ENCODE data around the gene MRC2.
A peak's percentile ranks its signal among the peaks of the same experiment; 100 is the strongest.

Gene MRC2

DNA sequence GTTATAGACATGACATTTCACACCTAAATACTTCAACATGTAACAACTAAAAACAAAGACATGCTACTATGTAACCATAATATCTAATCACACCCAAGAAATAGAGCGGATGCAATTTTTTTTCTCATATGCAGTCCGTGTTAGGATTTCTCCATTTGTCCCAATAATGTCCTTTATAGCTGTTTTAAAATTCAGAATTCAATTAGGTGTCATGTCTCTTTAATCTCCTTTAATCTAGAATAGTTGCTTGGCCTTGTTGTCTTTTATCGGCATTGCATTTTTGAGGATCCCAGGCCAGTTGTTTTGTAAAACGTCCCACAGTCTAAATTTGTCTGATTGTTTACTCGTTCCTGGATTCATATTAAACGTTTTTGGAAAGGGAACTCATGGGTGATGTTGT is 14.5 kb downstream of the MRC2 start:
- no peak for DNase-seq

DNA sequence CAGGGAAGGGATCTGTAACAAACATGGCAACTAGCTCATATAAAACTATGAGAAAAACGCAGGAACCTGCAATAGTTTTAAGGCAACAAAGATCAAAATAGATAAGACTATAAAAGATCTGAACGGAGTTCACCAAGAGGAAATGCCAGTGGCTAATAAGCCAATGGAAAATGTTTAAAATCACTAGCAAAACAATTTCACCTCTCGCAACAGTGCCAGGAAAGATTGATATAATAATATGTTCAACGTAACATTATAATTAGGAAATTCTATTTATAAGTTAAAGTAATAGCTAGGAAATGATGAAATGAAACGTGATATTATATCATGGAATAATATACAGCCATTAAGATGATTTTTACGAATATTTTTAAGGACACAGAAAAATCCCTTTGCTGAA is 16.0 kb downstream of the MRC2 start:
- no peak for DNase-seq

DNA sequence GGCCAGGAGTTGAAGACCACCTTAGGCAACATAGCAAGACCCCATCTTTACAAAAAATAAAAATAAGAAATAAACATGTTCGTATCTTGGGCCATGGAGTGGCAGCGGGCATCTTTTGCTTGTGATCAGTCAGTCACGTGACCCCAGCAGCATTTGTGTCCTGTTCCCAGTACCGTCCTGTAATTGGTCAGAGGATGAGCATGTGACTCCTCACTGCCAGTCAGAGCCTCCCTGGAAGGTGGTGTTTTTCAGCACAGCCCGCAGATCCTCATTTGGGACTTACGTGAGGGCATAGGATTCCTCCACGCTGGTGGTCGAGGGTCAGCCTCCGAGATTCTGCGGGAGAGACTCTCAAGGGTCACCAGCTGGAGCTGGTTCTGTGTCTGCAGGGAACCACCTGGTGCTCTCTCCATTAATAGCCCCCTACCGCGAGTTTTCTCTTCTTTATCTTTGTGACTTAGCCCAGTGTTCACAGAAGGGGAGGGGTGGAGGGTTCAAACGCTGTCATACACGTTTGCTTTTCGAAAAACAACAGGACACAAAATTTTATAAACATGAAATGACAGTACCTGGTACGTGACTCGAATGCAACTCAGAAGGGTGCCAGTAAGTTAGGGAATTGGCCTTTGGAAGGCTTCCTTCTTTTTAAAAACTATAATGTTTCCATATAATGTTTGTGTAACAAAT is 17.2 kb downstream of the MRC2 start:
- no peak for DNase-seq

DNA sequence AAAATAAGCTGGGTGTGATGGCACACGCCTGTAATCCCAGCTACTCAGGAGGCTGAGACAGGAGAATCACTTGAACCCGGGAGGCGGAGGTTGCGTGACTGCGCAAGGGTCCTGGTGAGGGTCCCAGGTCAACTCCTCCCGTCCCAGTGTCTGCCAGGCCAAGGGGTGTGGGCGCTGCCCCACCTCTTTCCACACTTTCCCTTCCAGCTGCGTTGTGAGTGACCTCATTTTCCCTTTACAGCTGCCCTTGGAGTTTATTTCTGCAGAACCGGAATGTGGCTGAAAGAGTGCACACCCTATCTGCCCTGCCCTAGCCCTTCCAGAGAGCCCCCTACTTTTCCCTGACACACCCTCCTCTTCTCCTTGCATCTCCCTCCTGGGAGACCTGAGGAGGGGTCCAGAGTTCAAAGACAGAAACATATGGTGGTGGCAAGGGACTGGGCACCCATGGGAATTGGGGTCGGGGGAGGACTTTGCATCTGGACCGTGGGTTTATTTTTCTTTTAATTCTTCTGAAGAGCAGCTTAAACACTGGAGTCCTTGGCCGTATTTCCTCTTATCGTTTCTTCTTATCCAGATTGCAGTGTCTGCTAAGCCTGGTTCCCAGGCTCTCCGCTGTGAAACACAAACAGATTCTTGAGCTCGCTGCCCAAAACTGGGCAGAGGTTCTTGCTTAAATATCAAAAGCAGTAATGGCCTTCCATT is 20.9 kb downstream of the MRC2 start:
- no peak for DNase-seq

DNA sequence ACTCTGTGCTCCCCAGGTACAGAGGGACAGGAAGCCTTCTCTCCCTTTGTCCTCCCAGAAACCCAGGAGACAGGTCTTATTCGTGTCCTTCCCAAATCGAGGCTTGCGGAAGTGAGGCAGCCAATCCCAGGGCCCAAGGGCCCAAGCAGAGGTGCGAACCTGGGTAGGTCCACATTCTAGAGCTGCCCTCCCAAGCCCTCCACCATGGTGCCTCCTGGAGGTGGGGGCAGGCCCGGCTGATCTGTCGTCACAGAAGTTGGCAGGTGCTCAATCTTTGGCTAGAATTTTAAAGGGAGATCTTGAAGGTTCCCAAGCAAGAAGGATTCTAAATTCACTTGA is 21.5 kb downstream of the MRC2 start:
- no peak for DNase-seq

DNA sequence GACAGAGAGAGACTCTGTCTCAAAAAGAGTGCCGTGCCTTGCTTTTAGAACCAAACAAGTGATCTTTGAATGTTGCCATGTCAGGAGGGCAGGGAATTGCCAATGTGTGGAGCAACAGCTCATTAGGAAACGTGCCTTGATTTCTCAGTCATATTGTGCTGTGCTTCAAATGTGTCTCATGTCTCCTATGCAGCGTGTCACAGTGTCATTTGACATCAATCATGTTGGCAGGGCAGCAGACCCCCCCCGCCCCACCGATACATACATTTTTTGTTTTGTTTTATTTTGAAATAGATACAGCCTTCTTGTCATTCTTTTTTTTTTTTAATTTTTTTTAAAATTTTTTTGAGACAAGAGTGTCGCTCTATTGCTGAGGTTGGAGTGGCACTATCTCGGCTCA is 22.1 kb downstream of the MRC2 start:
- no peak for DNase-seq

DNA sequence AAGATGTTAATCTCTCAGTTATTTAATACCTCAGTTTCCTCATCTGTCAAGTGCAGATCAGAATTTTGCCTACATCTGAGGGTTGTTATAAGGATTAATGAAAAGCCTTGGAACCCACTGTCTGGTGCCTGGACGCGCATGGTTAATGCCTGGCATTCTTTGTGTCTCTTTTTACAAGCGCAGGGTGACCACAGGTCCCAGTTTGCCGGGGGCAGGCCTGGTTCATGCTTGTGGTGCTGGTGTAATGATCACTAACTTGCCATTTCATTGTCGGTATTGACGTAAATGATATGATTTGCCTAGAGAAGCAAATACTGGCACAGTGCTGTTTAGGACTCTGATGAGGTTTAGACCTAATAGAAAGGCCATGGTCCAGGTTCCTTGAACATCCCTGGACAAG is 23.1 kb downstream of the MRC2 start:
- DNase-seq = no peak

DNA sequence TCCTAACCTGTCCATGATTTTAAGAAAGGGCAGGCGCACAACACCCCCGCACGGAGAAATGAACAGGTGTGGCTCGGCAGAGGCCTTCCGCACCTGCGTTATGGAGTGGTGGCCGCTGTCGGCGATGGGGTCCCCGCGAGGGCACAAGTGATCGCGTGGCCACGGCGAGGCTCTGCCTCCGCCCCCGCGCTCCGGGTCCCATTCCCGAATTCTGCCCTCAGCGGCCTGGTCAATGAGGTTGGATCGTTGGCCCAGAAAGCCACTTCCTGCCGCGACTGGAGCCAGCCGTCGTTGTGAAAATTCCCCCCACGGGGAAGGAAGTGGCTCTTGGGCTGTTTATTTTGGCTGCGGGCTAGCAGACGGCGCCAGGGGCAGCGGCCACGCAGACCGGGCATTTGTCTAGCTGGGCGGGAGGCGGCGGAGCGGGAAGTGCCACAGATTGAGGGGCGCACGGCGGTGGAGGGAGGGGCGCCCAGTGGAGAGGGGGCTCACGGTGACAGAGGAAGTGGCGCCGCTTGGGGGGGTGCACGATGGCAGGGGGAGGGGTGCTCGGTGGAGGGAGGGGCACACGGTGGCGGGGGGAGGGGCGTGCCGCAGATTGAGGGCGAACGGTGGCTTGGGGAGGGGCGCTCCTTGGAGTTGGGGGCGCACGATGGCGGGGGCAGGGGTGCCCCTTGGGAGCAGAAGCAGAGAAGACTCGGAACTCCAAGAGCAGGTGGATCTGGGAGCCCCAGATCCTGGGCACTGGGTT is 25.0 kb downstream of the MRC2 start:
- peak; percentile 35 for DNase-seq

DNA sequence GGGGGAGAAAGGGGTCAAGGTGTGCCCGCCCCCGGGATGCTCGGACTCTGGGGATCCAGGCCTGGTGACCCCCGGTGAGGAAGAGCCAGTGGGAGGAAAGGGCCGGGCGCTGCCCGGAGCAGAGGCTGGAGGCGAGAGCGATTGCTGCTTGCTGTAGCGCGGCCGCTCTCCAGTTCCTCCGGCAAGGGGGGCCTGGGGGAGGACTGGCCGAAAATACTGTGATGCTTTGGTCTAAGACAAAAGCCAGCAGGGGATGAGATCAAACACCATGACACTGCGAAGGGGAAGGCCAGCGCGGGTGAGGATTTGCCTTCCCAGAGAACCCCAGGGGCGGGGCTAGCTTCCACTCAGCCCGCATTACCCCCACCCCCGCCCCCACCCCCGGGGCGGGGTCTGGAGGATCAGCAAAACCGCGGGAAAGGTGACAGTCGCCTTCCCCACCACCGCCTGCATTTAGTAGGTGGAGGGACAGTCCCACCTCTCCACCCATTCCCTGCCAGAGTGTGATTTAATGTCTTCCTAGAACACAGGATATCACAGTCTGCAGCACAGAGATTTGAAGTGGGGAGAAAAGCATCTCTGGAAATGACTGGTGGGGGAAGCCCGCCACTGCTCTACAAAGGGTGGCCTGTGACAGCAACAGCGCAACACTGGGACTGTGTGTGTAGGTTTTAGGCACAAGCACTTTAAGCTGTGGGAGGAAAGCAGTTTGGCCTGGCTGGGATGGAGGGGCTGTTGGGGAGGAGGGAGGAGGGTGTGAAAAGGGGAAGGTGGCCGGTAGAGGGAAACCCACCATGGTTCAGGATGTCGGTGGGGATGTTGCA is 25.7 kb downstream of the MRC2 start:
- peak; percentile 92 for DNase-seq

DNA sequence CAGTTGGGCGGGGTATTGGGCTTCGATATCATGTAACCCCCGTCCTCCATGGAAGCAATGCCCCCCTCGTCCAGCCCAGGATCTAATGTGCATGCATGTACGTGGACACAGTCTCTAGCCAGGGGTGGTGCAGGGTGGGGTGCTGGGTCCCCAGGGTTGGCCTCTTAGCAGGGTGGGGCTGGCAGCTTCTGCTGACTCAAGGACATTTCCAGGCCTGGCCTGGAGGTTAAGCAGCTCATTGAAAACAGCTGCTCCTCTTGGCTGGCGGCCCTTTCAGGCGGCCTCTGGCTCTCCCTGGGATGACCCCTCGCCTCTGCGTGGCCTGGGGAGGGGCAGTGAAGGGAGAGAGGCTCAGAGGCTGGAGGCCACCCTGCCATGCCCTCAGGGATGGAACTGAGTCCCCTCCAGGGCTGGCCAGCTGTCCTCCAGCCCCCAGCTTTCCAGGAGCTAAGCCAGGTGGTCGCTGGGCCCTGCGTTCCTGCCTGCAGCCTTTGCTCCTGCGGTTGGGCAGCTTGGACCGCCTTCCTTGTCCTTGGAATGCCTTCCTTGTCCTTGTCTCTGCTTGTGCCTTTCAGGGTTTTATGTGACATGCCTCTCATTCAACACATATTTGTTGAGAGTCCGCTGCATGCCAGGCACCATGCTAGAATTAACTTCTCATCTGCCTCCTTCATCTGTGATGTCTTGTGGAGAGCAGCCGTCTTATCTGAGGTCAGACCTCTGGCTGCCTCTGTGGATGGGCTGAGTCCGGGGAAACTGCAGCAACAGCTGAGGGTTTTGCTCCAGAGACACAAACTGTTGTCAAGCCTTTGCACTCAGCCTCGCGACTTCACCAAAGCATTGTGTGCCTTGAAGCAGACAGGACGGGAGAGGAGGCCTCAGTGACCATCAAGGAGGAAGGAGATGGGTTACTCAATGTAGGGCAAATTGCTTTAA is 26.6 kb downstream of the MRC2 start:
- DNase-seq = no peak

DNA sequence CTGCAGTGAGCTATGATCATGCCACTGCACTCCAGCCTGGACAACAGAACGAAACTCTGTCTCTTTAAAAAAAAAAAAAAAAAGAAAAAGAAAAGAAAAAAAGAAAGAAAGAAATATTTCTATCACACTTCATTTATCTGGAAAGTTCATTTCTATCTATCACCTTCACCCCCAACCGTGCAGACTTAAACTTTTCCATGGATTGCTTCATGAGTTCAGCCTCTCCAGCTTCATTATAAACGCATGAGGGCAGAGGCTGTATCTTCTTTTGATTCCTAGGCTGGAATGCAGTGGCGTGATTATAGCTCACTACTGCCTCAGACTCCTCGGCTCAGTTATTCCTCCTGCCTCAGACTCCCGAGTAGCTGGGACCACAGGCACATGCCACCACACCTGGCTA is 28.2 kb downstream of the MRC2 start:
- DNase-seq = no peak

DNA sequence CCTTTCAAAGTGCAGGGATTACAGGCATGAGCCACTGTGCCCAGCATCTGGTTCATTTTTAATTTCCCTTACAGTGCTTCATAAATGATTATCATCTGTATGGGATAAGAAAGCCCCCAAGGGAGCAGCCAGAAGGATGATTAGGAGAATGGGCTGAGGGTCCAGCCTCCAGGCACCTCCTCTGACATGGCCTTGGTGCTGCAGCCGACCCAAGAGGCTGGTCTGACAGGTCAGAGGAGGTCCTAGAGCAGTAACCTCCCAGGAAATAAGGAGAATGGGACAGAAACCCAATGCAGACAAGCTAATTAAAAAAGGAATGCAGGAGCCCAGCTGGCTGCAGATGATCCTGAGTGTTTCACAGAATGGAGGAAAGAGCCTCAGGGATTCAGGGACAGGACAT is 29.0 kb downstream of the MRC2 start:
- no peak for DNase-seq

DNA sequence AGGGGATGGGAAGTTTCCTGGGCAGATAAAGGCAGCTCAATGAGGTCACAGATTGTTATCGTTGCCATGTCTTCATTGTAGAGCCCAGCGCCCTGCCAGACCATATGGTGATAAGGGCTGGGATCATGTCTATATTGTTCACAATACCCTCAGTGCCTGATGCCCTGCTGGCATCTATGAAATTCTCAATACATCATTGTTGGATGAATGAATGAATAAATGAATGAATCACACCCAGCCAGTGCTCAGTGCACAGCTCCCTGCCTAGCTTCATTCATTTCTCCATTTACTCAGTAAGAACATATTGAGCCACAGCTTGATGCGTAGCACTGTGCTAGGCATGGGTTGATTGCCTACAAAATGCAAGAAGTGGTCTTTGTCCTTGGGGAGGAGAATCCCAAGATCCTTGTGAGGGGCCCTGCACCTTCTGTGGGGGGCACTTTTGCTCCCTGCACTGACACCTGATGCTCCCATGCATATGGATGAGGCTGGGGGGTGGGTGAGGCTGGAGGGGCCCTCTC is 29.7 kb downstream of the MRC2 start:
- DNase-seq = no peak

DNA sequence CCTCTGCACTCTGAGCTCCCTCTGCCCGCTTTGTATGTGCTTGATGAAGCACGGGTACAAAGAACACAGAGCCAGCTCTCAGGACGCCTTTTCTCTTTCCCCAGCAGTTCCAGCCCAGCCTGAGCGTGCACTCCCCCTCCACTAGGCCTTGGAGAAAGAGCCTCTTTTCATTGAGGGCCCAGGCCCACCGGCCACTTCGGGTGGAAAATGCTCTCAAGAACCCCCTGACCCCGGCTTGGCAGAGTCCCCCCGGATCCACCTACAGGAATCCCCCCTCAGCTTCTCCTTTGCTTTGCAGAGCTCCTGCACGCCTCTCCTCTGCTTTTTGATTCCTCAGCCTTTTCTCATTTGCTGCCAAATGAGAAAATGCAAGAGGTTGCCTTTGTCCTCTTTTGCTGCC is 30.2 kb downstream of the MRC2 start:
- no peak for DNase-seq

DNA sequence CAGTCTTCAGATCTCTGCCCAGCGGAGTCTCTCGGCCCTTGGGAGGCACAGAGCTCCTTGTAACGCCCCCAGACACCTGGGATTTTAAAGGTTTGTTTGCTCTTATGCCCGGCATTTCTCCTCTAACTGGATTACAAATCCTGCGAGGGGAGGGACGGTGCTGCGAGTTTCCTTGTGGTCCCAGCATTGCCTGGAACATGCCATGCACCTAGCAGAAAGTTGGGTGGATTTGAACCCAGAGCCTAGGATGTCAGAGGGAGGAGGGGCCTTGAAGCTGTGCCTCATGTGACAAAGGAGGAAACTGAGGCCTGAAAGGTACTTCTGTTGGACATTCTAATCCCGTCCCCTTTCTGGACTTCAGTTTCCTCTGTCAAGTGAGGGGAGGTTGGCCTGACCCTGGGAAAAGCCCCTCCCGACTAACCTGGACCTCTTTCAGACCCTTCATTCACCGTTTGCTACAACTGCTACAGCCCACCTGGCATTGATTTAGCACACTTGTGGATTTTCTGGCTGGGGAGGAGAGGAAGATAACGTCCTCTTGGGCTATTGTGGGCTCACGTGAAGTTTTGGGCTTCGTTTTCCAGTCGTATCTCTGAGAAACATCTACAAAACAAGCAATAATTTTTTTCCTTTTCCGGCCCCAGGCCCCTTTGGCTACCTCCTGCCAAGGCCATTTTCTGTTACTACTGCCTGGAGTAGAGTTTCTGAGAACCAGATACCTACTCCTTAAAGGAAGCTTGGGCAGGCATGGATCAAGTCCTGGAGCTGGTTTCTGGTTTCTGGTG is 30.9 kb downstream of the MRC2 start:
- DNase-seq = no peak

DNA sequence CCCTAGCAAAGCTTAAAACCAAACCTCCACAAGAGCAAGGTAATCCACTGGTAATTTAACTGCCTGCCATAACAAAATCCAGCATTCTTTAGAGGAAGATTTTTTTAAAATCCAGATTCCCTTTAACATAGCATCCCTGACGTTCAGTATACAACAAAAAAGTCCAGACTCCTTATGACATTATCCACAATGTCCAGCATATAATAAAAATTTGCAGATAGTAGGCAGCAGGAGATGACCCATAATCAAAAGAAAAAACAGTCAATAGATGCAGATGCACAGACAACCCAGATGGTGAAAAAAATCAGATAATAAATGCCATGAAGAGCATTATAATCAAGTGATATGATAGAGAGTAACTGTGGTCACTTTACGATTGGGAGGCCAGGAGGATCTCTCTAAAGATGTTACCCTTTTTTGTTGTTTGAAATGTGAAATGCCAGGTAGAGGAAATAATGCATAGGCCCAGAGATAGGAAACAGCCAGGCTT is 33.2 kb downstream of the MRC2 start:
- DNase-seq = no peak

DNA sequence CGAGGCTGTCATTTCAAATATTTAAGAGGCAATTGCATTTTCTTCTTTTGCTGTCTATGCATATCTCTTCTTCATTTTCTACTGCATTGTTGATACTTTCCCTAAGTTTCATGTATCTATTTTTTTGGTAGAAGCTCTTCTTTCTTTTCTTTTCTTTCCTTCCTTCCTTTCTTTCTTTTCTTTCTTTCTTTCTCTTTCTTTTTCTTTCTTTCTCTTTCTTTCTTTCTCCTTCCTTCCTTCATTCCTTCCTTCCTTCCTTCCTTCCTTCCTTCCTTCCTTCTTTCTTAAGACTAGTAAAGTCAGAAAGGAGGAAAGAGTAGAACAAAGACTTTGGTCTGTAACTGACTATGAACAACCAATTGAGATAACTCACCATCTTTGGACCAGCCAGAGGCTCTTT is 33.9 kb downstream of the MRC2 start:
- no peak for DNase-seq

DNA sequence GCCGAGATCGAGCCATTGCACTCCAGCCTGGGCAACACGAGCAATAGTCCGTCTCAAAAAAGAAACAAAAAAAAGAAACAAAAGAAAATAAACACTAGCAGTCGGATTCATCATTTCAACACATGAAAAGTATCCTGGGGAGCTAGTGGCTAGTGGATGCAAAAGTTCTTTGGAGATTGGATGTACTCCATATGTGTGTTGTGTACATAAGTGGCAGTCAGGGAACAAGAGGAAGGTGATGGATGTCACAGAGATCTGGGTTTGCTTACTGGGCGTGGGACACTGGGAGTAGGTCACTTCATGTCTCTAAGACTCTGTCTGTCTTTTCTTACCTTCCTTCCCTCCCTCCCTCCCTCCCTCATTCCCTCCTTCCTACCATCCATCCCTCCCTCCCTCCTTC is 35.4 kb downstream of the MRC2 start:
- no peak for DNase-seq

DNA sequence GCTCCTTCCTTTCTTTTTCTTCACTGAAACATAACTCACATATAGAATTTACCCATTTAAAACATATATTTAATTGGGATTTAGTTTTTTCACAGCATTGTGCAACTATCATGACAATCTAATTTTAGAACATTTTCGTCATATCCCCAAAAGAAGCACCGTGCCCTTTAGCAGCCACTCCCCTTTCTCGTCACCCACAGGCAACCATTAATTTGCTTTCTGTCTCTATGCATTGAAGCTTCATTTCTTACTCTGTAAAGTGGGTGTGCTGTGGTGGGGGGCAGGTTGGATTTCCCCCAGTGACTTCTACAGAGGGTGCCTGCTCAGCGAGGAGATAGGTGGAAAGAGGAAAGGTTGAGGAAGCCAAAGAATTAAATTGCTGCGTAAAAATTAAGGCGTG is 35.8 kb downstream of the MRC2 start:
- DNase-seq = no peak

DNA sequence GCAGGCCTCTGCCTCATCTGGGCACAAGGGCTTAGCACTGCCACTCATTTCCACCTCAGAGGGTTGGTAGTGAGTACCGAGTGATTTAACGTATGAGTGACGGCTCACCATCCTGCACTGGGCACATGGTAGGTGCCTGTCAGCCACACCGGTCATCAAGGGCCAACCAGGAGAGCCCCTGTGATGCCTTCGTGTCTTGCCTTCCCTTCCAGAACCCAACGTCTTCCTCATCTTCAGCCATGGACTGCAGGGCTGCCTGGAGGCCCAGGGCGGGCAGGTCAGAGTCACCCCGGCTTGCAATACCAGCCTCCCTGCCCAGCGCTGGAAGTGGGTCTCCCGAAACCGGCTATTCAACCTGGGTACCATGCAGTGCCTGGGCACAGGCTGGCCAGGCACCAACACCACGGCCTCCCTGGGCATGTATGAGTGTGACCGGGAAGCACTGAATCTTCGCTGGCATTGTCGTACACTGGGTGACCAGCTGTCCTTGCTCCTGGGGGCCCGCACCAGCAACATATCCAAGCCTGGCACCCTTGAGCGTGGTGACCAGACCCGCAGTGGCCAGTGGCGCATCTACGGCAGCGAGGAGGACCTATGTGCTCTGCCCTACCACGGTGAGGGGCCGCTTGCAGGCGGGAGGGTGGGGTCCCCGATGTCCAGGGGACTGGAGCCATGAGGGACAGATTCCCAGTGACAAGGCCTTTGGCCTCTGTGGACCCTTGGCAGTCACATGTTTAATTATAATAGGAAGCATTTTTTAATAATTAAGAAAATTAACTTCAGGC is 37.1 kb downstream of the MRC2 start:
- no peak for DNase-seq

Data from stimulated activated CD4-positive, alpha-beta T cell treated with anti-CD3 and anti-CD28 coated beads, Interleukin-4, amount 100 ng/mL, for 1 hour (primary cell).